MM.1S (cell line): ENCODE data around the gene C19orf38.

ENCODE experiments used
- DNase-seq: peaks from one replicate; pipeline ENCODE4 v3.0.0-alpha.2; 2015
- H2AFZ ChIP-seq: fragments of 300-600 bp; sonication (generic); 2 replicates; pipeline ENCODE4 v1.6.0; 2016; ENCODE audit warnings: antibody characterized with exemption, low read length
- H3F3A ChIP-seq: fragments of 300-600 bp; sonication (generic); 2 replicates; pipeline ENCODE4 v1.6.1; 2016; ENCODE audit warnings: mild to moderate bottlenecking, antibody characterized with exemption, low read length, moderate library complexity, mixed read lengths; ENCODE audit not compliant: insufficient read depth
- H3K27ac ChIP-seq: fragments of 300-600 bp; sonication (generic); 2 replicates; pipeline ENCODE4 v1.5.1; 2016; ENCODE audit warnings: mild to moderate bottlenecking, low read length
- H3K27me3 ChIP-seq: fragments of 300-600 bp; sonication (generic); replicated peaks from 2 replicates; pipeline ENCODE4 v1.6.0; 2016; ENCODE audit warnings: low read length; ENCODE audit not compliant: insufficient read depth
- H3K36me3 ChIP-seq: fragments of 300-600 bp; sonication (generic); replicated peaks from 2 replicates; pipeline ENCODE4 v1.6.1; 2016; ENCODE audit warnings: mild to moderate bottlenecking, low read length, mixed read lengths; ENCODE audit not compliant: insufficient read depth
- H3K4me1 ChIP-seq: fragments of 300-600 bp; sonication (generic); 2 replicates; pipeline ENCODE4 v1.6.1; 2016; ENCODE audit warnings: low read length, mixed read lengths
- H3K4me2 ChIP-seq: fragments of 300-600 bp; sonication (generic); 2 replicates; pipeline ENCODE4 v1.6.0; 2016; ENCODE audit warnings: low read depth, low read length
- H3K4me3 ChIP-seq: fragments of 300-600 bp; sonication (generic); 2 replicates; pipeline ENCODE4 v1.5.1; 2016; ENCODE audit warnings: low read length, mixed read lengths
- H3K79me2 ChIP-seq: fragments of 300-600 bp; sonication (generic); 2 replicates; pipeline ENCODE4 v1.6.1; 2016; ENCODE audit warnings: mixed run types, low read length, mixed read lengths
- H3K9ac ChIP-seq: fragments of 300-600 bp; sonication (generic); 2 replicates; pipeline ENCODE4 v1.6.1; 2016; ENCODE audit warnings: low read length, mixed read lengths
- H3K9me2 ChIP-seq: fragments of 300-600 bp; sonication (generic); replicated peaks from 2 replicates; pipeline ENCODE4 v1.6.1; 2016; ENCODE audit warnings: mild to moderate bottlenecking, low read length, mixed read lengths; ENCODE audit not compliant: insufficient read depth
- H3K9me3 ChIP-seq: fragments of 300-600 bp; sonication (generic); replicated peaks from 2 replicates; pipeline ENCODE4 v1.6.1; 2016; ENCODE audit warnings: mild to moderate bottlenecking, low read length, mixed read lengths; ENCODE audit not compliant: insufficient read depth
- H4K20me1 ChIP-seq: fragments of 300-600 bp; sonication (generic); 2 replicates; pipeline ENCODE4 v1.6.1; 2016; ENCODE audit warnings: mild to moderate bottlenecking, low read length, moderate library complexity, mixed read lengths; ENCODE audit not compliant: insufficient read depth
- EZH2 ChIP-seq: fragments of 300-600 bp; sonication (generic); optimal IDR thresholded peaks from 2 replicates; pipeline ENCODE3; 2017; ENCODE audit warnings: low read depth, mild to moderate bottlenecking, antibody characterized with exemption, low read length, mixed read lengths
- EZH2phosphoT487 ChIP-seq: fragments of 300-600 bp; sonication (generic); IDR thresholded peaks from 2 replicates; pipeline ENCODE4 v1.6.1; 2018; ENCODE audit warnings: antibody characterized with exemption, low read length
- TF ChIP-seq, protein P1 (sequence below): fragments of 300-600 bp; sonication (generic); IDR thresholded peaks from 2 replicates; pipeline ENCODE4 v1.5.1; 2016; ENCODE audit warnings: antibody characterized with exemption, low read length, mixed read lengths

The C19orf38 gene

DNA sequence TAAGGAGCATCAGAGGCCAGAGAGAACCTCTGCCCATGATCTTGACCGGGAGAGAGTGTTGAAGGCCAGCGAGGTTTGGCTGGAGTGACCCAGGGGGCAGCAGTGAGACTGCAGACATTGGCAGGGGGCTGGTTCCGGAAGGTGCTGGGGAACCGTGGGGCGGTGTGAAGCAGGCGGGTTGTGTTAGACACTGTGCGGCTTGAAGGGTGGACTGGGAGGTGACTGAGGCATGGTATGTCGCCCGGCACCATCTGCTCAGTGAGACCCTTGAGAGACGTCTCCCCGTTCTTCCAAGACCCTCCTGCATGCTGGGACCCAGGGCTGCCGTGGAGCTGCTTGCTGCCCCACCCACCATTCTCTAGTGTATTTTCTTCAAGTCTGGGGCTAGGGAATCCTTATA lies 47.7 kb downstream of the C19orf38 start:
- H4K20me1 ChIP-seq: no peaks in the 10 kb centered on the region
- TF ChIP-seq, protein P1, sequence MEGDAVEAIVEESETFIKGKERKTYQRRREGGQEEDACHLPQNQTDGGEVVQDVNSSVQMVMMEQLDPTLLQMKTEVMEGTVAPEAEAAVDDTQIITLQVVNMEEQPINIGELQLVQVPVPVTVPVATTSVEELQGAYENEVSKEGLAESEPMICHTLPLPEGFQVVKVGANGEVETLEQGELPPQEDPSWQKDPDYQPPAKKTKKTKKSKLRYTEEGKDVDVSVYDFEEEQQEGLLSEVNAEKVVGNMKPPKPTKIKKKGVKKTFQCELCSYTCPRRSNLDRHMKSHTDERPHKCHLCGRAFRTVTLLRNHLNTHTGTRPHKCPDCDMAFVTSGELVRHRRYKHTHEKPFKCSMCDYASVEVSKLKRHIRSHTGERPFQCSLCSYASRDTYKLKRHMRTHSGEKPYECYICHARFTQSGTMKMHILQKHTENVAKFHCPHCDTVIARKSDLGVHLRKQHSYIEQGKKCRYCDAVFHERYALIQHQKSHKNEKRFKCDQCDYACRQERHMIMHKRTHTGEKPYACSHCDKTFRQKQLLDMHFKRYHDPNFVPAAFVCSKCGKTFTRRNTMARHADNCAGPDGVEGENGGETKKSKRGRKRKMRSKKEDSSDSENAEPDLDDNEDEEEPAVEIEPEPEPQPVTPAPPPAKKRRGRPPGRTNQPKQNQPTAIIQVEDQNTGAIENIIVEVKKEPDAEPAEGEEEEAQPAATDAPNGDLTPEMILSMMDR: no peak
- TF ChIP-seq EZH2: no peak
- TF ChIP-seq EZH2phosphoT487: no peak

DNA sequence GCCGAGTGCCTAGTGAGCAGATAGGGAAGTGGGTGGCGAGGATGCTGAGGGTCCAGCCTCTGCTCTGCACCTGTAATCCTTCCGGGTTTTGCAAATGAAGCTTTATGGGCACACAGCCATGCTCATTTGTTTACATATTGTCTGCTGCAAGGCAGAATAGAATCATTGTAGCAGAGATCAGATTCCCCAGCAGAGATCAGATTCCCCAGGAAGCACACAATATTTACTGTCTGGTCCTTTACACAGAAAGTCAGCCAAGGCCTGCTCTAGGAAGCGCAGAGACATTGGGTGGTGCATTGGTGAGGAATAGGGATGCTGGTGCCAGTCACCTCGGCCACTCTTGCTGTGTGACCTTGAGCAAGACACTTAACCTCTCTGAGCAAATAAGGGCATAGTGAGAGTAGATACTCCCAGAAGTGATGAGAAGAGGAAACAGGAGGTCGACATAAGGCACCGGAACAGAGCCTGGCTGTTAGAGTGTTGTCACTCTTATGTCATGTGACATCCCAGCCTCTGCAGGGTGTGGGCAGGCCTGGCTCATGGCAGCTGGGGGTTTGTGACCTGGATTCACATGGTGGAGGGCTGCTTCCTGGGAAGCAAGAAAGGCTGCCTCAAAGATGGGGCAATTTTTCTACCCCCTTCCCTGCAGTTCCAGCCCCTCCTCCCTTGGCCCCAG lies 48.8 kb downstream of the C19orf38 start:
- H3K9me2 ChIP-seq: no peaks in the 10 kb centered on the region
- H3K27me3 ChIP-seq: no peaks in the 10 kb centered on the region
- DNase-seq: no peak
- no peak overlapping the region for H2AFZ ChIP-seq
- H4K20me1 ChIP-seq: no peaks in the 10 kb centered on the region
- H3K79me2 ChIP-seq: peaks cover 59% of the 10 kb centered on the region
- no peak overlapping the region for H3K9ac ChIP-seq
- no peak for TF ChIP-seq EZH2
- no peak for TF ChIP-seq EZH2phosphoT487
- TF ChIP-seq, protein P1: no peak
- no peak overlapping the region for H3K4me2 ChIP-seq
- no peaks in the 10 kb centered on the region for H3K9me3 ChIP-seq
- no peak overlapping the region for H3K4me3 ChIP-seq
- no peak overlapping the region for H3K27ac ChIP-seq
- H3K4me1 ChIP-seq: no peaks in the 10 kb centered on the region
- H3F3A ChIP-seq: no peaks in the 10 kb centered on the region
- H3K36me3 ChIP-seq: no peaks in the 10 kb centered on the region

More for the DNA sequence above, 47.7 kb downstream of the C19orf38 start:
- H3K79me2 ChIP-seq: peaks cover 61% of the 10 kb centered on the region
- no peaks in the 10 kb centered on the region for H3K27me3 ChIP-seq
- no peak overlapping the region for H2AFZ ChIP-seq
- no peak overlapping the region for H3K4me3 ChIP-seq
- H3K36me3 ChIP-seq: no peaks in the 10 kb centered on the region
- no peak overlapping the region for H3K9ac ChIP-seq
- no peak overlapping the region for H3K27ac ChIP-seq
- no peaks in the 10 kb centered on the region for H3K9me2 ChIP-seq
- H3K9me3 ChIP-seq: no peaks in the 10 kb centered on the region
- H3F3A ChIP-seq: no peaks in the 10 kb centered on the region
- H3K4me2 ChIP-seq: no peak overlapping the region
- no peaks in the 10 kb centered on the region for H3K4me1 ChIP-seq
- DNase-seq: no peak

DNA sequence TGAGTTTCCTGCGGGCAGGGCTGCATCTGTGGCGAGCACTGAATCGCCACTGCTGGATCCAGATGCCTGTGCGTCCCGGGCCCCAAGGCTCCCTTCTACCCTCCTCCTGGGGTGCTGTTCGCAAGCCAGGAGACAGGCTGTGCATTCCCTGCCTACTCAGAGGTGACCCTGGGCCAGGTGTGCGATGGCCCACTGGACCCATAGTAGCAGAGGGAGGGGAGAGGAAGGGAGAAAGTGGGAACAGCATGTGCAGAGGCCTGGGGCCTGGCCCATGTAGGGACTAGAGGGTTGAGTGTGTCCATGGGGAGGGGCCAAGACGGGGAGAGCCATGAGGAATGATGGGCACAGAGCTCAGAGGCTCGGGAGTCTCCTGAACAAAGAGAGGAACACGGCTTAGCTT lies 50.4 kb downstream of the C19orf38 start:
- DNase-seq: no peak
- H3K9ac ChIP-seq: no peak overlapping the region
- no peak overlapping the region for H3K4me2 ChIP-seq
- H3K4me3 ChIP-seq: no peak overlapping the region
- H2AFZ ChIP-seq: no peak overlapping the region
- no peaks in the 10 kb centered on the region for H3K9me2 ChIP-seq
- no peaks in the 10 kb centered on the region for H4K20me1 ChIP-seq
- no peaks in the 10 kb centered on the region for H3K9me3 ChIP-seq
- H3K79me2 ChIP-seq: peaks cover 64% of the 10 kb centered on the region
- H3F3A ChIP-seq: no peaks in the 10 kb centered on the region
- TF ChIP-seq EZH2phosphoT487: no peak
- no peak for TF ChIP-seq EZH2
- TF ChIP-seq, protein P1: no peak
- no peaks in the 10 kb centered on the region for H3K27me3 ChIP-seq
- no peaks in the 10 kb centered on the region for H3K4me1 ChIP-seq
- H3K36me3 ChIP-seq: no peaks in the 10 kb centered on the region
- no peak overlapping the region for H3K27ac ChIP-seq
